HG03159 (cell line): Measurements from ENCODE around the gene LASP1NB.
"Not testable (repeated sequence)": the region's sequence is repeated elsewhere in the genome, so short reads cannot be mapped to it uniquely, and the experiment has no call there.

Experiments used
- ATAC-seq: cut with Tn5 transposase; IDR thresholded peaks from one replicate; pipeline ENCODE4 v1.9.1; 2021; ENCODE audit warnings: mild to moderate bottlenecking, moderate library complexity; ENCODE audit not compliant: unreplicated experiment

The LASP1NB gene

DNA sequence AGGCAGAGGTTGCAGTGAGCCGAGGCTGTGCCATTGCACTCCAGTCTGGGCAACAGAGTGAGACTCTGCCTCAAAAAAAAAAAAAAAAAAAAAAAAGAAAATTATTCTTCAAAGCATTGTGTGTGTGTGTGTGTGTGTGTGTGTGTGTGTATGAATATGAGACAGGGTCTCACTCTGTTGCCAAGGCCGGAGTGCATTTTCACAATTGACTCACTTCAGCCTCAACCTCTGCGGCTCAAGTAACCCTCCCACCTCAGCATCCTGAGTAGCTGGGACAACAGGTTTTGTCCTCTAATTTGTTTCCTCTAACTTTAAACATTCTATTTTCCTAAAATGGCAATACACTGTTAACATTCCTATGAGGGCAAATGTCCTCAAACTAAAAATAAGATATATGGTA is 34.1 kb downstream of the LASP1NB start:
- ATAC-seq, result no peak

DNA sequence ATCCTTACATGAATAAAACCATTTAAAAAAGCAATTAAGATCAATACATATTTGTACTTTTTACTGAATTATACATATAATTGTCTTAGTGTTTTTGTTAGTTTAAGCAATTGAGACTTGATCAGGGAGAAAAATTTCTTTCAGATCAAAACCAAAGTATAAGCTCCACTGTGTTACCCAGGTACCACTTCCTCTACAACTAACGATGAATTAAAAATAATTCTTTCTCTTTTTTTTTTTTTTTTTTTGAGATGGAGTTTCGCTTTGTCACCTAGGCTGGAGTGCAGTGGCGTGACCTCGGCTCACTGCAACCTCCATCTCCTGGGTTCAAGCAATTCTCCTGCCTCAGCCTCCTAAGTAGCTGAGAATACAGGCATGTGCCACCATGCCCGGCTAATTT is 35.0 kb downstream of the LASP1NB start:
- ATAC-seq, result no peak

DNA sequence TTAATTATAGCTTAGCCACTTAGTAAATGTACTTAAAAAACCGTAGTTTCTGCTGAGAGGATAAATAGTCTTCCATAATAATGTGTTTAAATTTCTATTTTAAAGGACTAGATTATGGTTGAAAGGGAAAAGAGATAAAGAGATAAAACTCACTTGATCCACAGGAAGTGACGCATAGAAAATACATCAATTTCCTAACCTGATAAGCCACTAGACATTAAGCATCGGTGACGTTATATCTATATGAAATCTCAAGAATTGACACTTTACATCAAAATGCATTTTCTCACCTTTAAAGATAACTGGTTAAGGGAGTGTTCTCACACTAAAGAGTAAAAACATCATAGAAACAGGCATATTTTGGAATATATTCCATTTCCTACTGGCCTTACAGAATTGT is 36.0 kb downstream of the LASP1NB start:
- ATAC-seq, result no peak

DNA sequence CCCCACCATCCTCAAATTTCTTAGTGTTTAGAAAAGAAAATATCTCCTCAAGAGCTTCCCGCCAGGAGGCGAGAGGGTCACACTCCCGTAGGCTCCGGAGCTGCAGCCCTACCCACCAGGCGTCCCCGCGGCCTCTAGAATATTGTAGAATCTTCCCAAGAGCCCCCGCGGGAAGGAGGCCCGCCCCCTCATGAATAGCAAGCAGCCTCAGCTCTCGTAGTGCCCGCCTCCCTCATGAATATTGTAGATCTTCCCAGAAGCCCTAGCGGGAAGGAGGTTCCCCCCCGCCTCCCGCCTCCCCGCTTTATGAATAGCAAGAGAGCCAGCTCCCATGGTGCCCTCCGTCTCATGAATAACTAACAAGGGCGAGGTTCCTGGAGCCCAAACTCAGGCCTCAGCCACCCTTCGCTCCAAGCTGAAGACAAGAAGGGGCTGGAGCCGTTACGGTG is 41.9 kb downstream of the LASP1NB start, which contains the start of gene FBXO47:
Gene FBXO47 (minus strand): TSS at position 114 of the 449 bp plus-strand sequence. CDS start 4,378 bp downstream, outside the sequence.
- no peak for ATAC-seq

DNA sequence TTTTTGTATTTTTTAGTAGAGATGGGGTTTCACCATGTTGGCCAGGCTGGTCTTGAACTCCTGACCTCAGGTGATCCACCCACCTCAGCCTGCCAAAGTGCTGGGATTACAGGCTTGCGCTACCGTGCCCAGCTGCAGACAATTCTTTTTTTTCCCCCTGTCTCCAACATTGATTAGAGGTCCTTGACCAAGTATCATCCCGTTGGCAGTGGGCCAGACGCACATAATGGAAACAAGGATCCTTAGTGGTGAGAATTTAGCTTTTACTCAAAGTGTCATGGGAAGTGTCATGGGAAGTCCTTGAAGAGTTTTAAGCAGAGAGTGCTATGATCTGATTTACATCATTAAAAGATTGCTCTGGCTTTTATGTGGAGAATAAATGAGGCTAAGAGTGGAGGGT is 43.9 kb downstream of the LASP1NB start:
- no peak for ATAC-seq

DNA sequence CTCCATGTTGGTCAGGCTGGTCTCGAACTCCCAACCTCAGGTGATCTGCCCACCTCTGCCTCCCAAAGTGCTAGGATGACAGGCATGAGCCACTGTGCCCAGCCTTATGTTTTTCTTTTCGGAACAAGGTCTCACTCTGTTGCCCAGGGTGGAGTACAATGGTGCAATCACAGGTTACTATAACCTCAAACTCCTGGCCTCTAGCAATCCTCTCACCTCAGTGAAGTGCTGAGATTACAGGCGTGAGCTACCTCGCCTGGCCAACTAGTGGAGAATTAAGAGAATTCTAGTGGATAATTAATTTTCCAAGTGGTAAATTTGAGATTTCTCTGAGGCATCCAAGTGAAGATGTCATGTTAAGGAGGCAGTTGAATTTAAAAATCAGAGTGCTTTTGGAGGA is 44.7 kb downstream of the LASP1NB start:
- no peak for ATAC-seq

DNA sequence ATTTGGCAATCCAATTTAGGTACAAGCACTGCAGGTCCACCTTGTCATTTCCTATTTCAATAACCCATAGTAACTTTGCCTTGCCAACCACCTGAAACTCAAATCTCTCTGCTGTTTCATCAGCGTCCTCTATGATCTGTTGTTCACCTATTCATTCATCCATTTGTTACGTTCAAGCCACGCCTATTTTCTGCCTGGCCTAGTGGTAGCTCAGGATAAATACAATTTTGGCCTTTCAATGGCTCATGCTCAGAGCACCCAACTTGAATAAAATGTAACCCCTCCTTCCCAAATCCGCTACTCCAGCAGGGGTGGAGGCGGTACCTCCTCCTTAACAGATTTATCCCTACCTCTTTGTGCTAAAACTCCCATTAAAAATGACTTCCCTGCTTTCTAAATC is 45.4 kb downstream of the LASP1NB start:
- ATAC-seq, result no peak

DNA sequence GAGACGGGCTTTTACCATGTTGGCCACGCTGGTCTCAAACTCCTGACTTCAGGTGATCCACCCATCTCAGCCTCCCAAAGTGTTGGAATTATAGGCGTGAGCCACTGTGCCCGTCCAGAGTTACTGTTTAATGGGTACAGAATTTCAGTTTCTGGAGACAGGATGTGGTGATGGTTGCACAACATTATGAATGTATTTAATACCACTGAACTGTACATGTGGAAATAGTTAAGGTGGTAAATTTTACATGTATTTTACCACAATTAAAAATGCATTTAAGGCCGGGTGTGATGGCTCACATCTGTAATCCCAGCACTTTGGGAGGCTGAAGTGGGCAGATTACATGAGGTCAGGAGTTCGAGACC is 50.8 kb downstream of the LASP1NB start:
- not testable (repeated sequence) for ATAC-seq

DNA sequence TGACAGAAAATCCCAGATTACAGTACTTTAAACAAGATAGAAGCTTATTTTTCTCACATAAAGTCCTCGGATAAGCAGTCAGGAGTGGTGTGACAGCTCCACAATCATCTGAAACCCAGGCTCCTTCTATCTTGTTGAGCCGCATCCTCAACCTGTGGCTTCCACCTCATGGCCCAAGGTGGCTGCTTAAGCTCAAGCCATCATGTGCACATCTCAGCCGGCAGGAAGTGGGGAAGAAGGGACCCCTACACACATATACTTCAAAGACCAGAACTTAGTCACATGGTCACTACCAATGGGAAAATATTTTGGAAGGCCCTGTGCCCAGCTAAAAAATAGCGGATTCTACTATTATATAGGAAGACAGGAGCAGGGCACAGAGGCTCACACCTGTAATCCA is 52.8 kb downstream of the LASP1NB start:
- ATAC-seq, result no peak
